ENCODE measurements around the gene TRIM38.
"Not testable (repeated sequence)": the region's sequence is repeated elsewhere in the genome, so short reads cannot be mapped to it uniquely, and the experiment has no call there.

The TRIM38 gene

GRCh38 chr6:25971187-25971821 is 8.7 kb downstream of the TRIM38 start:
- no peak for DNase-seq (ENCODE audit: low read depth in 2 of 2)

- DNase-seq (ENCODE audit: low read depth in 2 of 2): no peak
Observed at GRCh38 chr6:25972128-25972527, 9.5 kb downstream of the TRIM38 start.

- DNase-seq (ENCODE audit: low read depth in 2 of 2): no peak
Observed at GRCh38 chr6:25972902-25973301, 10.3 kb downstream of the TRIM38 start.

GRCh38 chr6:25973923-25974555 is 11.4 kb downstream of the TRIM38 start:
- DNase-seq (ENCODE audit: low read depth in 2 of 2): no peak

- no peak for DNase-seq (ENCODE audit: low read depth in 2 of 2)
Observed at GRCh38 chr6:25975923-25976560, 13.4 kb downstream of the TRIM38 start.

- no peak for DNase-seq (ENCODE audit: low read depth in 2 of 2)
Observed at GRCh38 chr6:25980935-25981334, 18.3 kb downstream of the TRIM38 start.

GRCh38 chr6:25981568-25982263 is 19.1 kb downstream of the TRIM38 start:
- no peak for DNase-seq (ENCODE audit: low read depth in 2 of 2)

GRCh38 chr6:25984265-25984664 is 21.7 kb downstream of the TRIM38 start:
- no peak for DNase-seq (ENCODE audit: low read depth in 2 of 2)

- no peak for DNase-seq (ENCODE audit: low read depth in 2 of 2)
Observed at GRCh38 chr6:25987845-25988244, 25.2 kb downstream of the TRIM38 start.

GRCh38 chr6:25990172-25990873 is 27.7 kb downstream of the TRIM38 start:
- no peak for DNase-seq (ENCODE audit: low read depth in 2 of 2)

GRCh38 chr6:25991785-25992412 is 29.3 kb downstream of the TRIM38 start:
- peak; percentile 20 to 25 for DNase-seq (ENCODE audit: low read depth in 2 of 2)

GRCh38 chr6:25992413-25993340 is 30.1 kb downstream of the TRIM38 start:
- DNase-seq (ENCODE audit: low read depth in 2 of 2): peak; percentile 93 to 95

GRCh38 chr6:25993341-25993684 is 30.7 kb downstream of the TRIM38 start:
- DNase-seq (ENCODE audit: low read depth in 2 of 2): not testable (repeated sequence)

GRCh38 chr6:25995507-25995906 is 32.9 kb downstream of the TRIM38 start:
- no peak for DNase-seq (ENCODE audit: low read depth in 2 of 2)

GRCh38 chr6:25997921-25998320 is 35.3 kb downstream of the TRIM38 start:
- DNase-seq (ENCODE audit: low read depth in 2 of 2): no peak

GRCh38 chr6:25998379-25998778 is 35.8 kb downstream of the TRIM38 start:
- no peak for DNase-seq (ENCODE audit: low read depth in 2 of 2)

GRCh38 chr6:25999225-25999624 is 36.6 kb downstream of the TRIM38 start:
- DNase-seq (ENCODE audit: low read depth in 2 of 2): not testable (repeated sequence)

- no peak for DNase-seq (ENCODE audit: low read depth in 2 of 2)
Observed at GRCh38 chr6:26000366-26001144, 38.0 kb downstream of the TRIM38 start.

GRCh38 chr6:26003102-26003694 is 40.6 kb downstream of the TRIM38 start:
- no peak for DNase-seq (ENCODE audit: low read depth in 2 of 2)
